Tibial artery (tissue), 4 donors: ENCODE results near the gene SLC24A4.

Source experiments
- DNase-seq, 2 donors: peaks; one replicate each; pipeline ENCODE4 v3.0.0-alpha.2; 2019
- H3K27ac ChIP-seq, 2 donors: fragments of 200-600 bp; sonication (generic) in 1 of 2; 1 replicate in 1 of 2; 2 replicates in 1 of 2; pipeline ENCODE4 v1.5.1; 2018 to 2019; ENCODE audit warnings: mild to moderate bottlenecking in 1 of 2
- H3K27me3 ChIP-seq, 2 donors: fragments of 200-600 bp; sonication (generic) in 1 of 2; one replicate each; pipeline versions ENCODE4 v1.5.1 to v1.6.0; 2016 to 2019
- H3K36me3 ChIP-seq, 3 donors: fragments of 200-600 bp; sonication (generic) in 2 of 3; one replicate each; pipeline ENCODE4 v1.5.1; 2016 to 2019; ENCODE audit warnings: mild to moderate bottlenecking in 2 of 3
- H3K4me1 ChIP-seq, 4 donors: fragments of 200-600 bp; sonication (generic) in 2 of 4; 1 replicate in 3 of 4; 2 replicates in 1 of 4; pipeline ENCODE4 v1.5.1; 2016 to 2019
- H3K4me3 ChIP-seq, 2 donors: fragments of 200-600 bp; sonication (generic) in 1 of 2; 1 replicate in 1 of 2; 2 replicates in 1 of 2; pipeline ENCODE4 v1.5.1; 2018 to 2019; ENCODE audit warnings: mild to moderate bottlenecking in 2 of 2
- H3K9me3 ChIP-seq, 3 donors: fragments of 200-600 bp; sonication (generic) in 1 of 3; one replicate each; pipeline ENCODE4 v1.5.1; 2016 to 2019
- intact Hi-C: fragments of 100-400 bp; cut with DNase I; formaldehyde crosslinking; loops from one replicate; pipeline ENCODE4 v1.15.0; 2023; ENCODE audit warnings: low total_unique reads
- TF ChIP-seq, protein P1 (sequence below), 2 experiments: fragments of 200-600 bp in 1 of 2; fragments of 450-650 bp in 1 of 2; IDR thresholded peaks; one replicate each; pipeline ENCODE4 v1.5.1; 2017 to 2019; ENCODE audit warnings: antibody characterized with exemption in 2 of 2, mild to moderate bottlenecking in 1 of 2, moderate library complexity in 1 of 2

Gene SLC24A4

DNA sequence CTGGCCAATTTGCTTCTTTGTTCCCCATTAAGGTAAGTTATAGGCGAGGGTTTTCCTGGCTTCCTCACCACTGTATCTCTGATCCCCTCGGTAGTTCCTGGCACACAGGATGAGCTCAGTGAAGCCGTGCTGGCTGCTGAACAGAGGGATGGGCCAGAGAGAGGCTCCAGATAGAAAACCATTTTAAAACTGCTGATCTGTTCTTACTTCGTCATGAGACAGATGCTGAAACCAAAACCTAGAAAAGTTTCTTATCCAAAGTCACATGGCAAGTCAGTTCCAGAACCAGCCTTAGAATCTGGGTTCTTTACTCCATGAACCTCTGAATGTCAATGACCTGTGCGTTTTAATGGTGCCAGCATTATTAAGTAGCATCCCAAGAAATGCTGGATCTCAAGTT is 114.3 kb downstream of the SLC24A4 start:
- H3K27ac ChIP-seq: no peak overlapping the region
- H3K9me3 ChIP-seq: no peaks in the 10 kb centered on the region
- TF ChIP-seq, protein P1, sequence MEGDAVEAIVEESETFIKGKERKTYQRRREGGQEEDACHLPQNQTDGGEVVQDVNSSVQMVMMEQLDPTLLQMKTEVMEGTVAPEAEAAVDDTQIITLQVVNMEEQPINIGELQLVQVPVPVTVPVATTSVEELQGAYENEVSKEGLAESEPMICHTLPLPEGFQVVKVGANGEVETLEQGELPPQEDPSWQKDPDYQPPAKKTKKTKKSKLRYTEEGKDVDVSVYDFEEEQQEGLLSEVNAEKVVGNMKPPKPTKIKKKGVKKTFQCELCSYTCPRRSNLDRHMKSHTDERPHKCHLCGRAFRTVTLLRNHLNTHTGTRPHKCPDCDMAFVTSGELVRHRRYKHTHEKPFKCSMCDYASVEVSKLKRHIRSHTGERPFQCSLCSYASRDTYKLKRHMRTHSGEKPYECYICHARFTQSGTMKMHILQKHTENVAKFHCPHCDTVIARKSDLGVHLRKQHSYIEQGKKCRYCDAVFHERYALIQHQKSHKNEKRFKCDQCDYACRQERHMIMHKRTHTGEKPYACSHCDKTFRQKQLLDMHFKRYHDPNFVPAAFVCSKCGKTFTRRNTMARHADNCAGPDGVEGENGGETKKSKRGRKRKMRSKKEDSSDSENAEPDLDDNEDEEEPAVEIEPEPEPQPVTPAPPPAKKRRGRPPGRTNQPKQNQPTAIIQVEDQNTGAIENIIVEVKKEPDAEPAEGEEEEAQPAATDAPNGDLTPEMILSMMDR (IDR thresholded peaks at IDR 0.05): no peak
- H3K4me1 ChIP-seq: no peaks in the 10 kb centered on the region
- no peak for DNase-seq
- intact Hi-C loops: no loop called here
- no peaks in the 10 kb centered on the region for H3K27me3 ChIP-seq
- no peak overlapping the region for H3K4me3 ChIP-seq
- H3K36me3 ChIP-seq: no peaks in the 10 kb centered on the region

DNA sequence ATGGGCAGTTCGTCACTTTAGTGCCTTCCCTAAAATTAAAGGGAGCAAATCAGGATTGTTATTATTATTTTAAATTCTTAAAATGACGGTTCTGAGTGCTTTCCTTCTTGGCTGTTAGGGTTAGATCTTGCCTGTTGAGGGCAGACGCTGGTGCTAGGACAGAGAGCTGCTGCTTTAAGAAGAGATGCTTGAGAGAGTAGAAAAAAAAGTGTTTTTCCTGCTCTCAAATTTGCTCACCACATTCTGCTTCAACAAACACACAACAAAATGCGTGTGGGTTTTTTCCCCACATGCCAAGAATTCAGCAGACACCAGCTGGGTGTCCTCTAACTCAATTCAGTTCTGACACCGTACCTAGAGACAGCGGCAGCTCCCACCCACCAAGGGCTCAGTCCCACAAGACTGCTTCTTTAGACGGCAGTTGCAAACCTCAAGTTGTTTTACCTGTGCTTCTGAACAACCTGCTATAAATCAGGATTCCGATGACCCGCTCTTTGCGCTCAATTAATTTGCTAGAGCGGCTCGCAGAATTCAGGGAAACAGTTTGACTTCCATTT is 114.8 kb downstream of the SLC24A4 start:
- intact Hi-C loops: no loop called here
- DNase-seq: no peak

DNA sequence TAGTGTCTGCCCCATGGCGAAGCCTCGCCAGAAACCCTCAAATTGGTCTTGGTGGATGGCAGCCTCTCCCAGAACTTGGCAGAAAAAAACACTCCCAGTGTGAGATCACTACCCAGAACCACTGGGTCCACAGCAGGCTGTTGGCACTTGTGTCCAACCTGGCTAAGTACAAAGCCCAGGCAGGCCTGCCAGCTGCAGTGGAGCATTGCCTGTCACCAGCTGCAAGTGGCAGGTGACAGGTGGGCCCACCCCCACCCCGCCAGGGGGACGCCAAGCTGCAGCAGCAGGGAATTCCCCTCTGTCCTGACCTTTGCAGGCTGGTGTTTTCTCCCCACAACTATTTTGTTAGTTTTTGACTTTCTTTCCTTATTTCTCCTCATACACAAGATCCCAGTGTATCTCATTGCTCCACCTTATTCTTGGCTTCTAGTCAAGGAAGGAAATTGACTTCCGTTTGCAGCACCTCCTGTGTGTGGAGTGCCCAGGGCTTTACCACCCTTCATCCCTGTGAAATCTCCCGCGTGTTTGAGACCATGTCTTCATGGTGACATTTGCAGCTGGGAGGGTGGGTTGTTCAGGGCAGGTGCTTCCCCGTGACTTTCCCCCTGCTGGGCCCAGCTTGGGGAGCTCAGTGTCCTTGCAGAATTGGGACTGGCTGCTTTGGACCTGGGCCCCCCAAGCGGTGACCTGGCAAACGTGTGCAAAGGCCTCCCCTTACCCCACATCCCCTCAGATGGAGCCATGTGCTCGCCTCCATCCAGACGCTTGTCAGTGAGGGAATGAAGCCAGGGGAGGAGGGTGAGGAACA is 116.8 kb downstream of the SLC24A4 start:
- H3K4me1 ChIP-seq: no peaks in the 10 kb centered on the region
- H3K27me3 ChIP-seq: no peaks in the 10 kb centered on the region
- H3K4me3 ChIP-seq: no peak overlapping the region
- H3K36me3 ChIP-seq: no peaks in the 10 kb centered on the region
- intact Hi-C loops: no loop called here
- H3K9me3 ChIP-seq: no peaks in the 10 kb centered on the region
- no peak for DNase-seq
- TF ChIP-seq, protein P1 (IDR thresholded peaks at IDR 0.05): no peak
- no peak overlapping the region for H3K27ac ChIP-seq

More for the DNA sequence above, 114.8 kb downstream of the SLC24A4 start:
- Histone ChIP-seq H3K4me1 (no peaks in the 10 kb centered on the region), H3K4me3 (no peak overlapping the region), H3K9me3 (no peaks in the 10 kb centered on the region), H3K27ac (no peak overlapping the region), H3K36me3 (no peaks in the 10 kb centered on the region), H3K27me3 (no peaks in the 10 kb centered on the region)
- TF ChIP-seq, protein P1 (IDR thresholded peaks at IDR 0.05): no peak

DNA sequence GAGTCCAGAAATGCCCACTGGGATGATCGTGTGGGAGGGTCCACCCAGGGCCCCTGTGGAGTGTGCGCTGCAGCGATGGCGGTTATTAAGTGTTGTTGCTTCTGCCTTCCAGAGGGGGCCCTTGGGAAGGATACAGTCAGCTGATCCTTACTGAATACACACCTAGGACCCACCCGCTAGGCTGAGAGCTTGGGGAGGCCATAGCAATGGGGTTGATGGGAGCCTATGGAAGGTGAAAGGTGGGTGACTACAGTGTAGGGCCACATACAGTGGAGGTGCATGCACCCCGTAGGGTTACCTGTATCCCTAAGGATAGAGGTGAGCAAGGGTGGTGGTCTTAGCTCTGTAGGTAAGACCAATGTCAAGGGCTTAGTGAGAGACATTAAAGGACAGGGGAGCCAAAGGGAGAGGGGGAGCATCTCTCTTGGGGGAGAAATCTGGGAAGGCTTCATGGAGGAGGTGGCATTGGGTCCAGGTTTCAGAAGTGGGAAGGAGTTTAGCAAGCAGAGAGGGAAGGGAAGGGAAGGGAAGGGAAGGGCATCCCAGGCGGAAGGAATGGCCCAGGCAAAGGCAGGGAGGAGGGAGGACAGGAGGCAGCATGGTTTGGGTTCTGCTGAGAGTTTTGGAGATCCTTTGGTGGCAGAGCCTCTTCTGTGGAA is 117.5 kb downstream of the SLC24A4 start:
- Histone ChIP-seq H3K9me3 (no peaks in the 10 kb centered on the region), H3K27ac (no peak overlapping the region)
- TF ChIP-seq, protein P1 (IDR thresholded peaks at IDR 0.05): no peak

DNA sequence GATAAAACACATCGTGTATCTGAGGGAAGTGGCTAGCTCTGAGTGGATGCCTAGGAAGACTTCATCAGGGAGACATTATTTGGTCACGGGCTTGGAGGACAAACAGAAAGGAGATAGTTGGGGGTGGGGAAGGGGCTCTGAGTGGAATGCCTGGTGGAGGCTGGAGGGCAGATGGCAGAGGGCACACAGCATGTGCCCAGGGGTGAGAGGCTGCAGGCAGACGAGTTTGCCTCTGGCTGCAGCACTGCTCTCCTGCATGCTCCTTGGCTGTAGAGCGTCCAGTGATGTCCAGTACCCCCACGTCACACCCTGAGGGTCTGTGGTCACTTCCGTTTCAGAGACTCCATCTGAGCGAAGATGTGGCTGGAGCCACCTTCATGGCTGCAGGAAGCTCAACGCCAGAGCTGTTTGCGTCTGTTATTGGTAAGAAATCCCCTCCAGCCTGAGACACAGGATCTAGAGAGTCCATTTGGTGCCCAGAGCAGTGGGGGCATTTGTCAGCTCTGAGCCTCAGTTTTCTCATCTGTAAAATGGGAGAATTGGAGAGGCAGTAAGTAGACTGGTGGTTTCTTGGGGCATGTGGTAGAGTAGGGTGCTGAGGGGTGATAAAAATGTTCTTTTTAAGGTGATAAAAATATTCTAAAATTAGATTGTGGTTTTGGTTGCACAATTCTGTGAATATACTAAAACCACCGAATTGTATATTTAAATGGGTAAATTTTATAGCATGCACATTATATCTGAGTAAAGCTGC is 119.0 kb downstream of the SLC24A4 start:
- DNase-seq: no peak
- intact Hi-C loops: no loop called here

More for the DNA sequence above, 117.5 kb downstream of the SLC24A4 start:
- intact Hi-C loops: no loop called here
- H3K27me3 ChIP-seq: no peaks in the 10 kb centered on the region
- H3K4me3 ChIP-seq: no peak overlapping the region
- no peak for DNase-seq
- H3K4me1 ChIP-seq: no peaks in the 10 kb centered on the region
- no peaks in the 10 kb centered on the region for H3K36me3 ChIP-seq

More for the DNA sequence above, 119.0 kb downstream of the SLC24A4 start:
- Histone ChIP-seq H3K27ac (no peak overlapping the region), H3K36me3 (no peaks in the 10 kb centered on the region), H3K9me3 (no peaks in the 10 kb centered on the region), H3K4me1 (no peaks in the 10 kb centered on the region), H3K27me3 (no peaks in the 10 kb centered on the region), H3K4me3 (no peak overlapping the region)
- TF ChIP-seq, protein P1 (IDR thresholded peaks at IDR 0.05): no peak
